PC-9 (cell line): ENCODE data around the gene CPVL. TPM values are rescaled to one million over a fixed set of nuclear protein-coding genes. Genes with fewer than 3 reads are reported as not detected.

Source experiments
- BruUV-seq: library from RNA; stranded (reverse); fragments of 400-500 nt; replicated peaks from 2 replicates; lab custom pipeline; 2021; lab: Mats Ljungman, UMichigan
- CTCF ChIA-PET: fragments of 300-600 bp; sonication (Branson Sonifier 250); formaldehyde crosslinking; loops from one replicate; lab custom pipeline; 2022; ENCODE audit warnings: antibody characterized with exemption; lab: Charles Lee
- POLR2A ChIA-PET: fragments of 300-600 bp; sonication (Branson Sonifier 250); formaldehyde crosslinking; loops from one replicate; lab custom pipeline; 2022; ENCODE audit warnings: antibody characterized with exemption; ENCODE audit not compliant: unreplicated experiment; lab: Charles Lee
- DNase-seq, 2 experiments: peaks; one replicate each; pipeline versions ENCODE4 v3.0.0 to v3.0.0-alpha.2; 2015 to 2022; ENCODE audit warnings: mixed read lengths in 1 of 2
- H2AFZ ChIP-seq: fragments of 200-600 bp; sonication (generic); 2 replicates; pipeline ENCODE4 v1.8.1; 2017; ENCODE audit warnings: antibody characterized with exemption
- H3F3A ChIP-seq: fragments of 200-600 bp; sonication (generic); 2 replicates; pipeline ENCODE4 v1.8.1; 2017; ENCODE audit warnings: antibody characterized with exemption, mild to moderate bottlenecking, low read depth; ENCODE audit not compliant: insufficient read depth
- H3K27ac ChIP-seq: fragments of 200-600 bp; sonication (generic); 2 replicates; pipeline ENCODE4 v1.6.1; 2016; ENCODE audit warnings: mixed run types
- H3K27me3 ChIP-seq: fragments of 200-600 bp; sonication (generic); 2 replicates; pipeline ENCODE4 v1.6.1; 2016; ENCODE audit warnings: low read depth, mixed run types; ENCODE audit not compliant: insufficient read depth
- H3K36me3 ChIP-seq: fragments of 200-600 bp; sonication (generic); 2 replicates; pipeline ENCODE4 v1.6.1; 2016; ENCODE audit warnings: low read depth, mixed run types
- H3K4me1 ChIP-seq: fragments of 200-600 bp; sonication (generic); replicated peaks from 2 replicates; pipeline ENCODE4 v1.6.1; 2016; ENCODE audit warnings: mixed run types; ENCODE audit not compliant: insufficient read depth
- H3K4me2 ChIP-seq: fragments of 200-600 bp; sonication (generic); 2 replicates; pipeline ENCODE4 v1.6.1; 2017; ENCODE audit warnings: mixed run types
- H3K4me3 ChIP-seq: fragments of 200-600 bp; sonication (generic); 2 replicates; pipeline ENCODE4 v1.6.1; 2016; ENCODE audit warnings: mixed run types
- H3K79me2 ChIP-seq: fragments of 200-600 bp; sonication (generic); 2 replicates; pipeline ENCODE4 v1.6.1; 2017; ENCODE audit warnings: low read depth, mixed run types
- H3K9me2 ChIP-seq: fragments of 200-600 bp; sonication (generic); 2 replicates; pipeline ENCODE4 v1.8.1; 2017; ENCODE audit warnings: mild to moderate bottlenecking; ENCODE audit not compliant: insufficient read depth
- H3K9me3 ChIP-seq: fragments of 200-600 bp; sonication (generic); 2 replicates; pipeline ENCODE4 v1.8.1; 2016; ENCODE audit warnings: low read depth; ENCODE audit not compliant: insufficient read depth
- H4K20me1 ChIP-seq: fragments of 200-600 bp; sonication (generic); 2 replicates; pipeline ENCODE4 v1.8.1; 2017; ENCODE audit not compliant: insufficient read depth
- EZH2 ChIP-seq: fragments of 200-600 bp; sonication (generic); IDR thresholded peaks from 2 replicates; pipeline ENCODE4 v1.8.0; 2017; ENCODE audit warnings: antibody characterized with exemption, low read depth
- intact Hi-C: fragments of 100-400 bp; cut with micrococcal nuclease; formaldehyde crosslinking; loops from one replicate; pipeline ENCODE4 v1.10.0; 2022; ENCODE audit not compliant: unreplicated experiment
- total RNA-seq: library from RNA; stranded (reverse); gene quantifications from 2 replicates; pipeline ENCODE4 v1.2.3, GENCODE V29; 2021
- TF ChIP-seq, protein P1 (sequence below): fragments of 200-600 bp; sonication (generic); conservative IDR thresholded peaks from 2 replicates; pipeline ENCODE4 v1.6.1; 2017; ENCODE audit warnings: mixed run types, antibody characterized with exemption, mild to moderate bottlenecking, moderate library complexity

The CPVL gene
- total RNA-seq, 1 experiment from 2014 or later, result not detected

DNA sequence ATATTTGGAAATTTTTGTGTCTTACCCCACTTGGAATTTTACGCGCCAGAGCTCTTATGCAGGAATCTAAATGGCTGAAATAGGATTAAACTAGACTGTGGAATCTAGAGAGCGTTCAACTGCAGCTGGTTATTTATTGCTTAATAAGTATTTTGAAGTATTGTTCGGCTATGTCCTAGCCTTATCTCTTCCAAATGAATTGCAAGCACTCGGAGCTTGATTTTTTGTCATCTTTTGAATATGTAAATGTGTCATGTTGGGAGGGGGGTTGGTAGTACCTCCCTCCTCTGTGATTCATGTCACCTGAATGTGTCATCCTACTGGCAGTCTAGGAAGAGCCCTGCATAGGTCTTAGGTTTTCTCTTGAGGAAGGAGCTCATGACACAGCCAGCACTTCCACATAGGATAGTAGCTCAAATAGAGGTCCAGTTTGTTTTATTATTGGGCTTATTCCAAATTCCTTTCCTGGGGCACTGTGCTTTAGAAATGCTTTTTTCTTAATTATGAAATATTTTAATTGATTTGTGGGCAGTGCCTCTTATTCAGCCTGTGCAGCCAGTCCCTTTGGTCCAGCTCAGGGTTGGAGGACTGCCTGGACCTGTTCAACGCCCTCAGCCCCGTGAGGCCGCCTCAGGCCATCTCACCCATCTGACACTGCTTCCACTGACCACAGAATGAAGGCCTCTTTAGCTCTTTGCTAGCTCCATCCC is 165.7 kb downstream of the CPVL start:
- Histone ChIP-seq H3K36me3 (no peaks in the 10 kb centered on the region), H3K79me2 (no peaks in the 10 kb centered on the region), H3K4me1 (peaks cover 21% of the 10 kb centered on the region), H3K4me3 (no peak overlapping the region), H3K9me3 (peaks cover 4% of the 10 kb centered on the region; the same call in 1 of the 2 replicates), H3K4me2 (no peak overlapping the region; the same call in 1 of the 2 replicates), H2AFZ (no peak overlapping the region), H3K9me2 (no peaks in the 10 kb centered on the region), H4K20me1 (no peaks in the 10 kb centered on the region), H3K27ac (no peak overlapping the region), H3K27me3 (no peaks in the 10 kb centered on the region), H3F3A (no peaks in the 10 kb centered on the region)
- ChIA-PET POLR2A (no interaction called here), CTCF (interaction anchor here (0.5 kb wide), 1 partner anchor 1376 kb away, joined by 5 read pairs; no protein-coding TSS in a partner anchor)
- DNase-seq, result peak in 1 of 2 experiments; percentile 72
- intact Hi-C loops, result no loop called here
- no peak for TF ChIP-seq EZH2
- TF ChIP-seq, protein P1, sequence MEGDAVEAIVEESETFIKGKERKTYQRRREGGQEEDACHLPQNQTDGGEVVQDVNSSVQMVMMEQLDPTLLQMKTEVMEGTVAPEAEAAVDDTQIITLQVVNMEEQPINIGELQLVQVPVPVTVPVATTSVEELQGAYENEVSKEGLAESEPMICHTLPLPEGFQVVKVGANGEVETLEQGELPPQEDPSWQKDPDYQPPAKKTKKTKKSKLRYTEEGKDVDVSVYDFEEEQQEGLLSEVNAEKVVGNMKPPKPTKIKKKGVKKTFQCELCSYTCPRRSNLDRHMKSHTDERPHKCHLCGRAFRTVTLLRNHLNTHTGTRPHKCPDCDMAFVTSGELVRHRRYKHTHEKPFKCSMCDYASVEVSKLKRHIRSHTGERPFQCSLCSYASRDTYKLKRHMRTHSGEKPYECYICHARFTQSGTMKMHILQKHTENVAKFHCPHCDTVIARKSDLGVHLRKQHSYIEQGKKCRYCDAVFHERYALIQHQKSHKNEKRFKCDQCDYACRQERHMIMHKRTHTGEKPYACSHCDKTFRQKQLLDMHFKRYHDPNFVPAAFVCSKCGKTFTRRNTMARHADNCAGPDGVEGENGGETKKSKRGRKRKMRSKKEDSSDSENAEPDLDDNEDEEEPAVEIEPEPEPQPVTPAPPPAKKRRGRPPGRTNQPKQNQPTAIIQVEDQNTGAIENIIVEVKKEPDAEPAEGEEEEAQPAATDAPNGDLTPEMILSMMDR, result no peak
- BruUV-seq, result no TSS peak

DNA sequence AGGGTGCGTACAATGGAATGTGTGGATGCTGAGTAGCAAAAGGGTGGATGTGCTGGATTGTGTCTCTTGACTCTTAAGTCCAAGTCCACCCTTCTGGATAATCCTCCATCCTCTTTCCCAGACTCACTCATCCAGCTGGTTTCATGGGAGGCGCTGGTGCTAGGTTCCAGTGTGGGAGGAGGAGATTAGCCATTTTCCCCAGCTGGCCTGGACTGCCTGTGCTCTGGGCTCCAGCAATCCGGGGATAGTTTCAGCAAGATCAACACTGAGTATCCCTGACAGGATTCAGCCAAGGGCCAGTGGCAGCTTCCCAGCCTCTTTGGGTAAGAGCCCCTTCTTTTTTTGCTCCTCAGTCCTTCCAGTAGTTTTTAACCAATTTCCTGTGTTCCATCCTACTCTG is 166.6 kb downstream of the CPVL start:
- H3K36me3 ChIP-seq, result no peaks in the 10 kb centered on the region
- no TSS peak for BruUV-seq
- H3K4me3 ChIP-seq, result no peak overlapping the region
- peaks cover 4% of the 10 kb centered on the region; the same call in 1 of the 2 replicates for H3K9me3 ChIP-seq
- no peak overlapping the region for H3K4me2 ChIP-seq
- no peaks in the 10 kb centered on the region for H4K20me1 ChIP-seq
- POLR2A ChIA-PET, result no interaction called here
- H3K4me1 ChIP-seq, result peaks cover 17% of the 10 kb centered on the region
- CTCF ChIA-PET, result no interaction called here
- intact Hi-C loops, result no loop called here
- H3K27me3 ChIP-seq, result no peaks in the 10 kb centered on the region
- H3K79me2 ChIP-seq, result no peaks in the 10 kb centered on the region
- no peak for DNase-seq
- H3F3A ChIP-seq, result no peaks in the 10 kb centered on the region
- H3K27ac ChIP-seq, result no peak overlapping the region
- TF ChIP-seq, protein P1, result no peak
- TF ChIP-seq EZH2, result no peak
- no peak overlapping the region for H2AFZ ChIP-seq
- H3K9me2 ChIP-seq, result no peaks in the 10 kb centered on the region

DNA sequence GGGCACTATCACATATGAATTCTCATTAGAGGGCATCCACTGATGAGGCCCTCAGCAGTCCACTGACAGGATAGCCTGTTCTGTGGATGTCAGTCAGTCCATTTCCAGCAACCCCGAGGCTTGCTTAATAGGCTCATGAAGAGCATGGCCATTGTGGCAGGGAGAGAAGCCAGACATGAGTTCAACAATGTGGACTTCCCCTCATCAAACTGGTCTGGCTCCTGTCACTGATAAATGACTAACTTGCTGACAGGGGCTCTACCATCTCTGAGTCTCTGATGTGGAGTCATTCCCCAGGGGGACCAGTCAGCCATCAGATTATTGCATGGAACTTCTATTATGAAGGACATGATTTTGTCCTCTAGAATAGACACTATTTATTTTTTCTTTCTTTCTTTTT is 168.5 kb downstream of the CPVL start:
- H3K4me2 ChIP-seq, result no peak overlapping the region
- H2AFZ ChIP-seq, result no peak overlapping the region
- DNase-seq, result no peak
- no peaks in the 10 kb centered on the region for H3K27me3 ChIP-seq
- H3K9me3 ChIP-seq, result peaks cover 12% of the 10 kb centered on the region; the same call in 1 of the 2 replicates
- peaks cover 10% of the 10 kb centered on the region; the same call in 1 of the 2 replicates for H3K4me1 ChIP-seq
- H3K4me3 ChIP-seq, result no peak overlapping the region
- no peak for TF ChIP-seq EZH2
- TF ChIP-seq, protein P1, result no peak
- intact Hi-C loops, result no loop called here
- H4K20me1 ChIP-seq, result no peaks in the 10 kb centered on the region
- no peaks in the 10 kb centered on the region for H3K36me3 ChIP-seq
- CTCF ChIA-PET, result no interaction called here
- BruUV-seq, result no TSS peak
- no peak overlapping the region for H3K27ac ChIP-seq
- H3K9me2 ChIP-seq, result no peaks in the 10 kb centered on the region
- H3K79me2 ChIP-seq, result no peaks in the 10 kb centered on the region
- POLR2A ChIA-PET, result no interaction called here
- no peaks in the 10 kb centered on the region for H3F3A ChIP-seq
